Effector CD8-positive, alpha-beta T cell (primary cell): Measurements from ENCODE around the gene NLRP1.

Source experiments
- DNase-seq: peaks from one replicate; lab custom pipeline; 2025; lab: John Stamatoyannopoulos, UW

The NLRP1 gene

GRCh38 chr17:5473906-5474305, 110.4 kb downstream of the NLRP1 start:
- no peak for DNase-seq

GRCh38 chr17:5472511-5472910, 111.8 kb downstream of the NLRP1 start:
- no peak for DNase-seq

- no peak for DNase-seq
These were observed 116.2 kb downstream of the NLRP1 start for GRCh38 chr17:5468075-5468473.

GRCh38 chr17:5467416-5467815, 116.9 kb downstream of the NLRP1 start:
- no peak for DNase-seq

- no peak for DNase-seq
These were observed 118.0 kb downstream of the NLRP1 start for GRCh38 chr17:5466295-5466694.

- DNase-seq = no peak
These were observed 119.4 kb downstream of the NLRP1 start for GRCh38 chr17:5464717-5465507.
